Esophagus squamous epithelium (tissue), 4 donors: ENCODE measurements around the gene SLA2.

Experiments used
- POLR2A ChIP-seq, 4 donors: fragments of 450-650 bp; IDR thresholded peaks; one replicate each; pipeline ENCODE4 v1.6.1; 2017; ENCODE audit warnings: antibody characterized with exemption in 4 of 4, mild to moderate bottlenecking in 4 of 4, moderate library complexity in 3 of 4
- TF ChIP-seq, protein P1 (sequence below), 6 experiments: fragments of 450-650 bp in 4 of 6; fragments of 200-600 bp in 2 of 6; sonication (generic) in 2 of 6; IDR thresholded peaks; one replicate each; pipeline ENCODE4 v1.5.1; 2016 to 2019; ENCODE audit warnings: antibody characterized with exemption in 6 of 6, mild to moderate bottlenecking in 4 of 6, moderate library complexity in 4 of 6

DNA sequence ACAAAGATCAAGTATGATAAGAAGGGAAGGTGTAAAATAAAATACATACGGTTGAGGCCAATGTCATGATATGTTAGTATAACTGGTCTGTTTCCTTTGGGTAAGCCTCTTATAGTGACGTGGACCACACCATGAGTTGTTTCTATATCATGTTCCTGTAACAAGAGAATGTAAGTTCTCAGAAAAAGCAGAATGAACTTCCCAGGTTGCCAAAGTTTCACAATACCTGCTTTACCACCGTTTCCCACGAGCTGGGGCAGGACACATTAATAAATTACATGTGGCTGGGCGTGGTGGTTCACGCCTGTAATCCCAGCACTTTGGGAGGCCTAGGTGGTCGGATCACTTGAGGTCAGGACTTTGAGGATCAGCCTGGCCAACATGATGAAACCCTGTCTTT lies 42.6 kb upstream of the SLA2 start:
- TF ChIP-seq, protein P1, sequence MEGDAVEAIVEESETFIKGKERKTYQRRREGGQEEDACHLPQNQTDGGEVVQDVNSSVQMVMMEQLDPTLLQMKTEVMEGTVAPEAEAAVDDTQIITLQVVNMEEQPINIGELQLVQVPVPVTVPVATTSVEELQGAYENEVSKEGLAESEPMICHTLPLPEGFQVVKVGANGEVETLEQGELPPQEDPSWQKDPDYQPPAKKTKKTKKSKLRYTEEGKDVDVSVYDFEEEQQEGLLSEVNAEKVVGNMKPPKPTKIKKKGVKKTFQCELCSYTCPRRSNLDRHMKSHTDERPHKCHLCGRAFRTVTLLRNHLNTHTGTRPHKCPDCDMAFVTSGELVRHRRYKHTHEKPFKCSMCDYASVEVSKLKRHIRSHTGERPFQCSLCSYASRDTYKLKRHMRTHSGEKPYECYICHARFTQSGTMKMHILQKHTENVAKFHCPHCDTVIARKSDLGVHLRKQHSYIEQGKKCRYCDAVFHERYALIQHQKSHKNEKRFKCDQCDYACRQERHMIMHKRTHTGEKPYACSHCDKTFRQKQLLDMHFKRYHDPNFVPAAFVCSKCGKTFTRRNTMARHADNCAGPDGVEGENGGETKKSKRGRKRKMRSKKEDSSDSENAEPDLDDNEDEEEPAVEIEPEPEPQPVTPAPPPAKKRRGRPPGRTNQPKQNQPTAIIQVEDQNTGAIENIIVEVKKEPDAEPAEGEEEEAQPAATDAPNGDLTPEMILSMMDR (IDR thresholded peaks at IDR 0.05), result no peak
- TF ChIP-seq POLR2A (IDR thresholded peaks at IDR 0.05), result no peak
